K562 (cell line): ENCODE data around the gene TASP1. TPM values are rescaled to one million over a fixed set of nuclear protein-coding genes. Genes with fewer than 3 reads are reported as not detected.

Experiments used
- ATAC-seq: fragments of 200-7000 bp; cut with Tn5 transposase; 3 replicates; pipeline ENCODE4 v1.9.1; 2020; ENCODE audit warnings: moderate library complexity
- BruUV-seq: library from RNA; stranded (reverse); fragments of 400-500 nt; replicated peaks from 2 replicates; lab custom pipeline; 2021; lab: Mats Ljungman, UMichigan
- CTCF ChIA-PET: fragments of 300-600 bp; formaldehyde crosslinking; extraction: SDS; loops from one replicate; lab custom pipeline; 2021; ENCODE audit warnings: low intra/inter-chr PET ratio; lab: Yijun Ruan, JAX
- POLR2A ChIA-PET: fragments of 300-600, 350-650 bp; sonication (Branson Sonifier 250); formaldehyde crosslinking; extraction: SDS; loops from one replicate; lab custom pipeline; 2021; ENCODE audit warnings: antibody characterized with exemption, inconsistent platforms; lab: Yijun Ruan, JAX
- DNase-seq, 4 experiments: peaks; one replicate each; pipeline versions ENCODE4 v3.0.0 to v3.0.0-alpha.2; 2011 to 2018; ENCODE audit warnings: low spot score in 3 of 4, mixed read lengths in 3 of 4; ENCODE audit errors: extremely low read depth in 1 of 4
- FAIRE-seq: peaks from 2 replicates; lab custom pipeline; 2011; peaks lifted over from hg19 to GRCh38; lab: Jason Lieb, UNC
- H2AFZ ChIP-seq: 2 replicates; pipeline ENCODE4 v1.6.0; 2011; ENCODE audit warnings: low read depth, low read length, control low read depth, inconsistent platforms
- H3K27ac ChIP-seq: fragments of 200-600 bp; 3 replicates; pipeline ENCODE4 v1.8.0; 2011; ENCODE audit warnings: low read depth, mild to moderate bottlenecking, control low read depth, inconsistent platforms, low read length, moderate library complexity, mixed read lengths; ENCODE audit errors: extremely low read depth
- H3K27me3 ChIP-seq, 2 experiments: fragments of 300-600 bp in 1 of 2; 2 replicates in 1 of 2; 3 replicates in 1 of 2; pipeline versions ENCODE4 v1.6.0 to v1.8.0; 2011; ENCODE audit warnings: inconsistent platforms in 2 of 2, low read length in 2 of 2, mild to moderate bottlenecking in 1 of 2, mixed read lengths in 1 of 2, moderate library complexity in 1 of 2; ENCODE audit not compliant: control insufficient read depth in 2 of 2, insufficient read depth in 2 of 2
- H3K36me3 ChIP-seq: fragments of 300-600 bp; 3 replicates; pipeline ENCODE4 v1.8.0; 2011; ENCODE audit warnings: mild to moderate bottlenecking, low read length, inconsistent platforms; ENCODE audit not compliant: control insufficient read depth, insufficient read depth
- H3K4me1 ChIP-seq, 2 experiments: fragments of 200-600 bp in 1 of 2; replicated peaks in 1 of 2; 2 replicates in 1 of 2; 3 replicates in 1 of 2; pipeline versions ENCODE4 v1.5.1 to v1.8.0; 2011; ENCODE audit warnings: inconsistent platforms in 2 of 2, low read length in 2 of 2, mild to moderate bottlenecking in 1 of 2, mixed read lengths in 1 of 2, moderate library complexity in 1 of 2; ENCODE audit not compliant: control insufficient read depth in 2 of 2, insufficient read depth in 2 of 2
- H3K4me2 ChIP-seq: 2 replicates; pipeline ENCODE4 v1.6.1; 2011; ENCODE audit warnings: low read length, control low read depth, inconsistent platforms, mixed read lengths; ENCODE audit not compliant: insufficient read depth
- H3K4me3 ChIP-seq: fragments of 200-600 bp; sonication (generic), shearing (Covaris generic); 2 replicates; pipeline ENCODE4 v1.5.1; 2016; ENCODE audit warnings: control low read depth, inconsistent platforms
- H3K79me2 ChIP-seq: fragments of 200-600 bp; 3 replicates; pipeline ENCODE4 v1.8.0; 2011; ENCODE audit warnings: low read length, inconsistent platforms; ENCODE audit not compliant: control insufficient read depth, insufficient read depth
- H3K9ac ChIP-seq, 2 experiments: 2 replicates each; pipeline versions ENCODE4 v1.6.0 to v1.6.1; 2011; ENCODE audit warnings: low read depth in 2 of 2, low read length in 2 of 2, control low read depth in 1 of 2, inconsistent platforms in 1 of 2, mild to moderate bottlenecking in 1 of 2, mixed read lengths in 1 of 2; ENCODE audit not compliant: insufficient read depth in 1 of 2
- H3K9me1 ChIP-seq: one replicate; pipeline ENCODE4 v1.6.0; 2011; ENCODE audit warnings: inconsistent platforms, mild to moderate bottlenecking, low read length, moderate library complexity; ENCODE audit not compliant: control insufficient read depth, insufficient read depth
- H3K9me3 ChIP-seq: replicated peaks from 2 replicates; pipeline ENCODE4 v1.5.1; 2011; ENCODE audit warnings: low read depth, low read length, inconsistent platforms; ENCODE audit not compliant: control insufficient read depth, insufficient read depth
- H4K20me1 ChIP-seq: replicated peaks from 2 replicates; pipeline ENCODE4 v1.6.1; 2011; ENCODE audit warnings: low read length, inconsistent platforms, mixed read lengths; ENCODE audit not compliant: control insufficient read depth, insufficient read depth
- CBFA2T2 ChIP-seq: fragments of 450-650 bp; conservative IDR thresholded peaks from 2 replicates; pipeline ENCODE4 v1.6.1; 2017; ENCODE audit warnings: mild to moderate bottlenecking
- CBFB ChIP-seq: sonication (generic); formaldehyde crosslinking; IDR thresholded peaks from 2 replicates; pipeline ENCODE4 v1.4.0; 2020; ENCODE audit warnings: mild to moderate bottlenecking, missing genetic modification reagents
- E2F3 ChIP-seq: fragments of 250-450 bp; sonication (Bioruptor Pico); IDR thresholded peaks from 2 replicates; pipeline ENCODE4 v1.4.0; 2020; ENCODE audit warnings: mild to moderate bottlenecking
- GATA2 ChIP-seq: sonication (generic); formaldehyde crosslinking; IDR thresholded peaks from 2 replicates; pipeline ENCODE4 v1.4.0; 2020; ENCODE audit warnings: mild to moderate bottlenecking, missing genetic modification reagents
- ZBED1 ChIP-seq: IDR thresholded peaks from 2 replicates; pipeline ENCODE4 v1.6.1; 2014
- ZEB2 ChIP-seq: fragments of 450-650 bp; IDR thresholded peaks from 2 replicates; pipeline ENCODE4 v1.6.1; 2016
- ZNF232 ChIP-seq: sonication (generic); formaldehyde crosslinking; IDR thresholded peaks from 2 replicates; pipeline ENCODE4 v1.8.0; 2022; ENCODE audit warnings: mild to moderate bottlenecking, missing genetic modification reagents
- WGBS: fragments of 100-300 bp; shearing (Covaris generic); methylation state at CpG from one replicate; pipeline ENCODE4 v1.1.6; 2016; ENCODE audit warnings: low coverage, mixed read lengths; ENCODE audit not compliant: insufficient coverage; ENCODE audit errors: missing lambda C conversion rate; 5-methylcytosine and 5-hydroxymethylcytosine counted together
- in situ Hi-C: fragments of 300-500 bp; cut with MboI; formaldehyde crosslinking; loops from 4 replicates; pipeline ENCODE4 v1.15.0; 2018; ENCODE audit warnings: inconsistent platforms, mixed read lengths
- intact Hi-C: fragments of 100-400 bp; cut with micrococcal nuclease; formaldehyde crosslinking; loops from 2 replicates; pipeline ENCODE4 v1.14.2; 2022
- polyA plus RNA-seq, 8 experiments: library from polyadenylated mRNA; depleted of rRNA in 4 of 8; stranded (reverse) in 5 of 8; unstranded in 3 of 8; fragments of >200 nt; fragmentation: Nextera tagmentation in 2 of 8; fragmentation: Illumina TruSeq in 1 of 8; extraction: Ambion mirVana in 2 of 8; extraction: Trizol in 1 of 8; gene quantifications; 2 replicates each; pipeline versions ENCODE4 v1.2.1 to v1.2.3, GENCODE V29; 2011 to 2014; ENCODE audit warnings: inconsistent platforms in 1 of 8, missing spikeins in 1 of 8
- total RNA-seq, 7 experiments: library from RNA; depleted of rRNA in 6 of 7; stranded (reverse); fragments of >200 nt in 6 of 7; fragmentation: Illumina TruSeq in 2 of 7; extraction: Trizol in 2 of 7; gene quantifications; 2 replicates each; pipeline versions ENCODE4 v1.2.1 to v1.2.3, GENCODE V29; 2011 to 2021; ENCODE audit warnings: low replicate concordance in 1 of 7
- TF ChIP-seq, protein P1 (sequence below): sonication (generic); formaldehyde crosslinking; IDR thresholded peaks from 2 replicates; pipeline ENCODE4 v1.8.0; 2022; ENCODE audit warnings: mild to moderate bottlenecking, missing genetic modification reagents
- TF ChIP-seq, protein P2 (sequence below): fragments of 200-400 bp; formaldehyde crosslinking; IDR thresholded peaks from 2 replicates; pipeline ENCODE4 v1.6.1; 2017; ENCODE audit warnings: mild to moderate bottlenecking, low read depth, low read length, moderate library complexity

The TASP1 gene
- total and polyA plus RNA-seq, 9 of the 15 experiments (the other 6 are each of a cell fraction or from before 2014, with no cell fraction given), result 3.7 to 10.6 (median 6.4) TPM

DNA sequence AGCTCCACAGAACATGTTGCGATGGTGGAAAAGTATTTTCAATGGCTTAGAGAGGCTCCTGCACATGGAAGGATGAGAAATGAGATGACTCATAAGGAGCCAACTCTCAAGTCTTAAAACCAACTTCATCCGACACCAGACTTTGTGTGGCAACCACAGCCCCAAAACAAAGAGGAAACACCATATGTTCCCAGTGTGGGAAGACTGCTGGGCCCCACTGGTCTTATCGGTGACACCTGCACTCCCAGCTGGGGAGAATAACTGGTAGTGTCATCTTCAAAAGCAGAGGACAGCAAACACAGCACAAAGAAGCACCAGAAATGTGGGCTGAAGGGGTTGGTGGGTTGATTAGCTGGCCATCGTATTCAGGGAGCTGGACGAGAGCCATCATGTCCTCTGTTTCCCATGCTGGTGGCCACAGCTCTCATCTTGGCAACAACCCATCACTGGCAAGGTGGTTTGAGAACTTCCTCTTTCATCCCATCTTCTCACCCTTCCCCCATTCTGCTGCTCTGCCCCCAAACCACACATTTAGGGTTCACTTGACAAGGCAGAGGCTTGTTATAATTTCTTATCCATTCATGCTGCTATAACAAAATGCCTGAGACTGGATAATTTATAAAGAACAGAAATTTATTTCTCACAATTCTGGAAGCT, 46.0 kb upstream of the TASP1 start (continued):
- TF ChIP-seq CBFA2T2 (peak; percentile 56; the same call in 1 of the 2 replicates), GATA2 (CRISPR knock-in tag) (peak; percentile 66; the same call in 1 of the 2 replicates), CBFB (CRISPR knock-in tag) (no peak)

DNA sequence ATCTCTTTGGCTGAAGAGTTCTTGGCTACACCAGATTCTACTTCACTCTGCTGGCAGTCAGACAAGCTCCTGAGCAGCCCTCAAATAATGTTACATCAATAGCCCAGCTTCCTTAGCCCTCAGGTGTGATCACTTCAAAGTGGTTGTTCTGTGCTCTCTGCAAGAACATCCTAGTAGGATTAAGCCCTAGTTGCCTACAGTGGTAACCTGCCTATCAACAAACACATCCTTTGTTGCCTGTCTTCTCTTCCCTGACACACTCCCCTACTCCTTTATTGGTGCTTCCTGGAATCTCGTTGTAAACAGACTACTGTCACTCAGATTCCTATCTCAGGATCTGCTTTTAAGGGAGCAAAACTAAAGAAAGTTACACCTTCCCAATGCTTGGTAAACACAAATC, 45.1 kb upstream of the TASP1 start:
- Histone ChIP-seq H3K36me3 (no peaks in the 10 kb centered on the region), H3K27me3 (no peaks in the 10 kb centered on the region; a peak in 1 of 5 replicates), H3K9me1 (no peaks in the 10 kb centered on the region), H3K4me2 (no peak overlapping the region), H4K20me1 (no peaks in the 10 kb centered on the region), H3K9ac (no peak overlapping the region), H2AFZ (no peak overlapping the region), H3K9me3 (no peaks in the 10 kb centered on the region), H3K4me1 (no peaks in the 10 kb centered on the region; a peak in 1 of 5 replicates), H3K27ac (no peak overlapping the region), H3K79me2 (no peaks in the 10 kb centered on the region), H3K4me3 (no peak overlapping the region)
- FAIRE-seq (no peak), ATAC-seq (no peak), DNase-seq (no peak)
- ChIA-PET POLR2A (no interaction called here), CTCF (no interaction called here)
- no peak for TF ChIP-seq ZBED1
- TF ChIP-seq ZNF232 (CRISPR knock-in tag), result no peak
- TF ChIP-seq ZEB2, result no peak
- TF ChIP-seq, protein P1, sequence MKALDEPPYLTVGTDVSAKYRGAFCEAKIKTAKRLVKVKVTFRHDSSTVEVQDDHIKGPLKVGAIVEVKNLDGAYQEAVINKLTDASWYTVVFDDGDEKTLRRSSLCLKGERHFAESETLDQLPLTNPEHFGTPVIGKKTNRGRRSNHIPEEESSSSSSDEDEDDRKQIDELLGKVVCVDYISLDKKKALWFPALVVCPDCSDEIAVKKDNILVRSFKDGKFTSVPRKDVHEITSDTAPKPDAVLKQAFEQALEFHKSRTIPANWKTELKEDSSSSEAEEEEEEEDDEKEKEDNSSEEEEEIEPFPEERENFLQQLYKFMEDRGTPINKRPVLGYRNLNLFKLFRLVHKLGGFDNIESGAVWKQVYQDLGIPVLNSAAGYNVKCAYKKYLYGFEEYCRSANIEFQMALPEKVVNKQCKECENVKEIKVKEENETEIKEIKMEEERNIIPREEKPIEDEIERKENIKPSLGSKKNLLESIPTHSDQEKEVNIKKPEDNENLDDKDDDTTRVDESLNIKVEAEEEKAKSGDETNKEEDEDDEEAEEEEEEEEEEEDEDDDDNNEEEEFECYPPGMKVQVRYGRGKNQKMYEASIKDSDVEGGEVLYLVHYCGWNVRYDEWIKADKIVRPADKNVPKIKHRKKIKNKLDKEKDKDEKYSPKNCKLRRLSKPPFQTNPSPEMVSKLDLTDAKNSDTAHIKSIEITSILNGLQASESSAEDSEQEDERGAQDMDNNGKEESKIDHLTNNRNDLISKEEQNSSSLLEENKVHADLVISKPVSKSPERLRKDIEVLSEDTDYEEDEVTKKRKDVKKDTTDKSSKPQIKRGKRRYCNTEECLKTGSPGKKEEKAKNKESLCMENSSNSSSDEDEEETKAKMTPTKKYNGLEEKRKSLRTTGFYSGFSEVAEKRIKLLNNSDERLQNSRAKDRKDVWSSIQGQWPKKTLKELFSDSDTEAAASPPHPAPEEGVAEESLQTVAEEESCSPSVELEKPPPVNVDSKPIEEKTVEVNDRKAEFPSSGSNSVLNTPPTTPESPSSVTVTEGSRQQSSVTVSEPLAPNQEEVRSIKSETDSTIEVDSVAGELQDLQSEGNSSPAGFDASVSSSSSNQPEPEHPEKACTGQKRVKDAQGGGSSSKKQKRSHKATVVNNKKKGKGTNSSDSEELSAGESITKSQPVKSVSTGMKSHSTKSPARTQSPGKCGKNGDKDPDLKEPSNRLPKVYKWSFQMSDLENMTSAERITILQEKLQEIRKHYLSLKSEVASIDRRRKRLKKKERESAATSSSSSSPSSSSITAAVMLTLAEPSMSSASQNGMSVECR, result no peak
- TF ChIP-seq, protein P2, sequence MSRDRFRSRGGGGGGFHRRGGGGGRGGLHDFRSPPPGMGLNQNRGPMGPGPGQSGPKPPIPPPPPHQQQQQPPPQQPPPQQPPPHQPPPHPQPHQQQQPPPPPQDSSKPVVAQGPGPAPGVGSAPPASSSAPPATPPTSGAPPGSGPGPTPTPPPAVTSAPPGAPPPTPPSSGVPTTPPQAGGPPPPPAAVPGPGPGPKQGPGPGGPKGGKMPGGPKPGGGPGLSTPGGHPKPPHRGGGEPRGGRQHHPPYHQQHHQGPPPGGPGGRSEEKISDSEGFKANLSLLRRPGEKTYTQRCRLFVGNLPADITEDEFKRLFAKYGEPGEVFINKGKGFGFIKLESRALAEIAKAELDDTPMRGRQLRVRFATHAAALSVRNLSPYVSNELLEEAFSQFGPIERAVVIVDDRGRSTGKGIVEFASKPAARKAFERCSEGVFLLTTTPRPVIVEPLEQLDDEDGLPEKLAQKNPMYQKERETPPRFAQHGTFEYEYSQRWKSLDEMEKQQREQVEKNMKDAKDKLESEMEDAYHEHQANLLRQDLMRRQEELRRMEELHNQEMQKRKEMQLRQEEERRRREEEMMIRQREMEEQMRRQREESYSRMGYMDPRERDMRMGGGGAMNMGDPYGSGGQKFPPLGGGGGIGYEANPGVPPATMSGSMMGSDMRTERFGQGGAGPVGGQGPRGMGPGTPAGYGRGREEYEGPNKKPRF, result no peak
- TF ChIP-seq E2F3 (CRISPR knock-in tag), result no peak
- WGBS, result 0% methylated on average over 1 of the region's 1 CpG
- BruUV-seq, result no TSS peak
- in situ Hi-C loops, result no loop called here
- intact Hi-C loops, result no loop called here
